ENCODE results near the gene SURF6. TPM values are rescaled to one million over a fixed set of nuclear protein-coding genes. Genes with fewer than 3 reads are reported as not detected.

The SURF6 gene
- total and polyA plus RNA-seq, 2 experiments from 2014 or later = 17.6 to 27.6 TPM

- H3K9me2 ChIP-seq (ENCODE audit: insufficient read depth) = no peaks in the 10 kb centered on the region
- no peaks in the 10 kb centered on the region; the same call in 2 of the 3 replicates for H3K9me3 Mint-ChIP-seq
- ATAC-seq (no peak), DNase-seq (ENCODE audit: low spot score) (no peak)
- peaks cover 62% of the 10 kb centered on the region for H3K36me3 Mint-ChIP-seq (ENCODE audit: low read depth)
- H3K27ac Mint-ChIP-seq = no peak overlapping the region
- no peak overlapping the region; the same call in 2 of the 3 replicates for H3K4me3 Mint-ChIP-seq
- no peak overlapping the region for H3K4me3 ChIP-seq
- H3K27ac ChIP-seq (ENCODE audit: low read depth) = peak overlapping the region; percentile 66; the same call in 1 of the 2 replicates
- peaks cover 24% of the 10 kb centered on the region for H3K4me1 Mint-ChIP-seq
- peaks cover 24% of the 10 kb centered on the region; the same call in 1 of the 2 replicates for H3K4me1 ChIP-seq (ENCODE audit: insufficient read depth)
- peaks cover 48% of the 10 kb centered on the region for H4K20me1 ChIP-seq (replicated peaks; ENCODE audit: insufficient read depth)
- no peak overlapping the region for H3K4me2 ChIP-seq
- H3F3A ChIP-seq (replicated peaks; ENCODE audit: low read depth) = peaks cover 56% of the 10 kb centered on the region
- no peaks in the 10 kb centered on the region for H3K27me3 ChIP-seq (ENCODE audit: insufficient read depth)
- peaks cover 37% of the 10 kb centered on the region for H3K79me2 ChIP-seq (replicated peaks; ENCODE audit: insufficient read depth)
- TF ChIP-seq CREB1 (CRISPR knock-in tag; IDR thresholded peaks at IDR 0.05; ENCODE audit: low read depth) = no peak
- no peak for TF ChIP-seq EZH2phosphoT487 (IDR thresholded peaks at IDR 0.05; ENCODE audit: unreplicated experiment)
- TF ChIP-seq, protein P1, sequence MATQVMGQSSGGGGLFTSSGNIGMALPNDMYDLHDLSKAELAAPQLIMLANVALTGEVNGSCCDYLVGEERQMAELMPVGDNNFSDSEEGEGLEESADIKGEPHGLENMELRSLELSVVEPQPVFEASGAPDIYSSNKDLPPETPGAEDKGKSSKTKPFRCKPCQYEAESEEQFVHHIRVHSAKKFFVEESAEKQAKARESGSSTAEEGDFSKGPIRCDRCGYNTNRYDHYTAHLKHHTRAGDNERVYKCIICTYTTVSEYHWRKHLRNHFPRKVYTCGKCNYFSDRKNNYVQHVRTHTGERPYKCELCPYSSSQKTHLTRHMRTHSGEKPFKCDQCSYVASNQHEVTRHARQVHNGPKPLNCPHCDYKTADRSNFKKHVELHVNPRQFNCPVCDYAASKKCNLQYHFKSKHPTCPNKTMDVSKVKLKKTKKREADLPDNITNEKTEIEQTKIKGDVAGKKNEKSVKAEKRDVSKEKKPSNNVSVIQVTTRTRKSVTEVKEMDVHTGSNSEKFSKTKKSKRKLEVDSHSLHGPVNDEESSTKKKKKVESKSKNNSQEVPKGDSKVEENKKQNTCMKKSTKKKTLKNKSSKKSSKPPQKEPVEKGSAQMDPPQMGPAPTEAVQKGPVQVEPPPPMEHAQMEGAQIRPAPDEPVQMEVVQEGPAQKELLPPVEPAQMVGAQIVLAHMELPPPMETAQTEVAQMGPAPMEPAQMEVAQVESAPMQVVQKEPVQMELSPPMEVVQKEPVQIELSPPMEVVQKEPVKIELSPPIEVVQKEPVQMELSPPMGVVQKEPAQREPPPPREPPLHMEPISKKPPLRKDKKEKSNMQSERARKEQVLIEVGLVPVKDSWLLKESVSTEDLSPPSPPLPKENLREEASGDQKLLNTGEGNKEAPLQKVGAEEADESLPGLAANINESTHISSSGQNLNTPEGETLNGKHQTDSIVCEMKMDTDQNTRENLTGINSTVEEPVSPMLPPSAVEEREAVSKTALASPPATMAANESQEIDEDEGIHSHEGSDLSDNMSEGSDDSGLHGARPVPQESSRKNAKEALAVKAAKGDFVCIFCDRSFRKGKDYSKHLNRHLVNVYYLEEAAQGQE (IDR thresholded peaks at IDR 0.05; ENCODE audit: unreplicated experiment) = no peak
- TF ChIP-seq POLR2AphosphoS5 (IDR thresholded peaks at IDR 0.05; ENCODE audit: low read depth) = no peak
- TF ChIP-seq ZNF331 (CRISPR knock-in tag; IDR thresholded peaks at IDR 0.05; ENCODE audit: low read depth) = no peak
- TF ChIP-seq EZH2 (IDR thresholded peaks at IDR 0.05; ENCODE audit: low read depth, unreplicated experiment) = no peak
- TF ChIP-seq JUNB (IDR thresholded peaks at IDR 0.05; ENCODE audit: unreplicated experiment) = no peak
- TF ChIP-seq STAT1 (IDR thresholded peaks at IDR 0.05; ENCODE audit: unreplicated experiment) = no peak
- TF ChIP-seq ZNF114 (CRISPR knock-in tag; IDR thresholded peaks at IDR 0.05) = no peak
- no peak for TF ChIP-seq ETS1 (IDR thresholded peaks at IDR 0.05)
- TF ChIP-seq, protein P2, sequence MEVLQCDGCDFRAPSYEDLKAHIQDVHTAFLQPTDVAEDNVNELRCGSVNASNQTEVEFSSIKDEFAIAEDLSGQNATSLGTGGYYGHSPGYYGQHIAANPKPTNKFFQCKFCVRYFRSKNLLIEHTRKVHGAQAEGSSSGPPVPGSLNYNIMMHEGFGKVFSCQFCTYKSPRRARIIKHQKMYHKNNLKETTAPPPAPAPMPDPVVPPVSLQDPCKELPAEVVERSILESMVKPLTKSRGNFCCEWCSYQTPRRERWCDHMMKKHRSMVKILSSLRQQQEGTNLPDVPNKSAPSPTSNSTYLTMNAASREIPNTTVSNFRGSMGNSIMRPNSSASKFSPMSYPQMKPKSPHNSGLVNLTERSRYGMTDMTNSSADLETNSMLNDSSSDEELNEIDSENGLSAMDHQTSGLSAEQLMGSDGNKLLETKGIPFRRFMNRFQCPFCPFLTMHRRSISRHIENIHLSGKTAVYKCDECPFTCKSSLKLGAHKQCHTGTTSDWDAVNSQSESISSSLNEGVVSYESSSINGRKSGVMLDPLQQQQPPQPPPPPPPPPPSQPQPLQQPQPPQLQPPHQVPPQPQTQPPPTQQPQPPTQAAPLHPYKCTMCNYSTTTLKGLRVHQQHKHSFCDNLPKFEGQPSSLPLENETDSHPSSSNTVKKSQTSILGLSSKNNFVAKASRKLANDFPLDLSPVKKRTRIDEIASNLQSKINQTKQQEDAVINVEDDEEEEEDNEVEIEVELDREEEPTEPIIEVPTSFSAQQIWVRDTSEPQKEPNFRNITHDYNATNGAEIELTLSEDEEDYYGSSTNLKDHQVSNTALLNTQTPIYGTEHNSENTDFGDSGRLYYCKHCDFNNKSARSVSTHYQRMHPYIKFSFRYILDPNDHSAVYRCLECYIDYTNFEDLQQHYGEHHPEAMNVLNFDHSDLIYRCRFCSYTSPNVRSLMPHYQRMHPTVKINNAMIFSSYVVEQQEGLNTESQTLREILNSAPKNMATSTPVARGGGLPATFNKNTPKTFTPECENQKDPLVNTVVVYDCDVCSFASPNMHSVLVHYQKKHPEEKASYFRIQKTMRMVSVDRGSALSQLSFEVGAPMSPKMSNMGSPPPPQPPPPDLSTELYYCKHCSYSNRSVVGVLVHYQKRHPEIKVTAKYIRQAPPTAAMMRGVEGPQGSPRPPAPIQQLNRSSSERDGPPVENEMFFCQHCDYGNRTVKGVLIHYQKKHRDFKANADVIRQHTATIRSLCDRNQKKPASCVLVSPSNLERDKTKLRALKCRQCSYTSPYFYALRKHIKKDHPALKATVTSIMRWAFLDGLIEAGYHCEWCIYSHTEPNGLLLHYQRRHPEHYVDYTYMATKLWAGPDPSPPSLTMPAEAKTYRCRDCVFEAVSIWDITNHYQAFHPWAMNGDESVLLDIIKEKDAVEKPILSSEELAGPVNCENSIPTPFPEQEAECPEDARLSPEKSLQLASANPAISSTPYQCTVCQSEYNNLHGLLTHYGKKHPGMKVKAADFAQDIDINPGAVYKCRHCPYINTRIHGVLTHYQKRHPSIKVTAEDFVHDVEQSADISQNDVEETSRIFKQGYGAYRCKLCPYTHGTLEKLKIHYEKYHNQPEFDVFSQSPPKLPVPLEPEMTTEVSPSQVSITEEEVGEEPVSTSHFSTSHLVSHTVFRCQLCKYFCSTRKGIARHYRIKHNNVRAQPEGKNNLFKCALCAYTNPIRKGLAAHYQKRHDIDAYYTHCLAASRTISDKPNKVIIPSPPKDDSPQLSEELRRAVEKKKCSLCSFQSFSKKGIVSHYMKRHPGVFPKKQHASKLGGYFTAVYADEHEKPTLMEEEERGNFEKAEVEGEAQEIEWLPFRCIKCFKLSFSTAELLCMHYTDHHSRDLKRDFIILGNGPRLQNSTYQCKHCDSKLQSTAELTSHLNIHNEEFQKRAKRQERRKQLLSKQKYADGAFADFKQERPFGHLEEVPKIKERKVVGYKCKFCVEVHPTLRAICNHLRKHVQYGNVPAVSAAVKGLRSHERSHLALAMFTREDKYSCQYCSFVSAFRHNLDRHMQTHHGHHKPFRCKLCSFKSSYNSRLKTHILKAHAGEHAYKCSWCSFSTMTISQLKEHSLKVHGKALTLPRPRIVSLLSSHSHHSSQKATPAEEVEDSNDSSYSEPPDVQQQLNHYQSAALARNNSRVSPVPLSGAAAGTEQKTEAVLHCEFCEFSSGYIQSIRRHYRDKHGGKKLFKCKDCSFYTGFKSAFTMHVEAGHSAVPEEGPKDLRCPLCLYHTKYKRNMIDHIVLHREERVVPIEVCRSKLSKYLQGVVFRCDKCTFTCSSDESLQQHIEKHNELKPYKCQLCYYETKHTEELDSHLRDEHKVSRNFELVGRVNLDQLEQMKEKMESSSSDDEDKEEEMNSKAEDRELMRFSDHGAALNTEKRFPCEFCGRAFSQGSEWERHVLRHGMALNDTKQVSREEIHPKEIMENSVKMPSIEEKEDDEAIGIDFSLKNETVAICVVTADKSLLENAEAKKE (CRISPR knock-in tag; IDR thresholded peaks at IDR 0.05) = no peak
- TF ChIP-seq CTCF (conservative IDR thresholded peaks at IDR 0.05; ENCODE audit: low read depth in 2 of 2) = no peak
- no peak for TF ChIP-seq NANOG (IDR thresholded peaks at IDR 0.05; ENCODE audit: borderline replicate concordance)
- peaks cover 27% of the 10 kb centered on the region for H3K27me3 Mint-ChIP-seq (ENCODE audit: insufficient read depth, low read depth, poor library complexity)
- peaks cover 37% of the 10 kb centered on the region for H3K36me3 ChIP-seq (ENCODE audit: insufficient read depth)
- no peak overlapping the region for H2AFZ ChIP-seq
Measured at GRCh38 chr9:133353548-133353947, 17.6 kb upstream of the SURF6 start.
